Measurements from ENCODE around the gene ALDH3A1. TPM values are rescaled to one million over a fixed set of nuclear protein-coding genes. Genes with fewer than 3 reads are reported as not detected.

Gene ALDH3A1
- total RNA-seq, 1 experiment from 2014 or later = 0.35 TPM

- CTCF ChIA-PET = interaction anchor here (0.9 to 2.5 kb wide), 4 partner anchors 13 to 101 kb away, joined by 3 to 17 read pairs (median 4); partner anchors contain the start of gene ALDH3A2
- Mint-ChIP-seq H3K27me3 (ENCODE audit: low read depth) (peaks cover 13% of the 10 kb centered on the region; the same call in 1 of the 2 replicates), H3K9me3 (no peaks in the 10 kb centered on the region), H3K27ac (no peak overlapping the region), H3K4me1 (peaks cover 22% of the 10 kb centered on the region), H3K4me3 (no peak overlapping the region), H3K36me3 (no peaks in the 10 kb centered on the region)
- DNase-seq (ENCODE audit: low spot score) (no peak), ATAC-seq (no peak)
- POLR2A ChIA-PET = no interaction called here
- TF ChIP-seq FOXK1 (CRISPR knock-in tag; IDR thresholded peaks at IDR 0.05) (no peak), IRF2 (CRISPR knock-in tag; IDR thresholded peaks at IDR 0.05; ENCODE audit: borderline replicate concordance, low read depth) (no peak), HMGXB4 (CRISPR knock-in tag; IDR thresholded peaks at IDR 0.05) (no peak), SOX15 (CRISPR knock-in tag; IDR thresholded peaks at IDR 0.05) (no peak), GRHL2 (CRISPR knock-in tag; IDR thresholded peaks at IDR 0.05; ENCODE audit: insufficient replicate concordance, severe bottlenecking) (no peak), MYBL2 (CRISPR knock-in tag; IDR thresholded peaks at IDR 0.05) (no peak), ZNF138 (CRISPR knock-in tag; conservative IDR thresholded peaks at IDR 0.05) (no peak), CDX4 (CRISPR knock-in tag; IDR thresholded peaks at IDR 0.05; ENCODE audit: borderline replicate concordance) (no peak), FOXP1 (CRISPR knock-in tag; IDR thresholded peaks at IDR 0.05; ENCODE audit: borderline replicate concordance) (no peak), ZBTB43 (CRISPR knock-in tag; IDR thresholded peaks at IDR 0.05) (no peak), PREB (CRISPR knock-in tag; IDR thresholded peaks at IDR 0.05; ENCODE audit: borderline replicate concordance) (no peak), RELA (CRISPR knock-in tag; IDR thresholded peaks at IDR 0.05; ENCODE audit: borderline replicate concordance) (no peak)
- TF ChIP-seq, protein P1, sequence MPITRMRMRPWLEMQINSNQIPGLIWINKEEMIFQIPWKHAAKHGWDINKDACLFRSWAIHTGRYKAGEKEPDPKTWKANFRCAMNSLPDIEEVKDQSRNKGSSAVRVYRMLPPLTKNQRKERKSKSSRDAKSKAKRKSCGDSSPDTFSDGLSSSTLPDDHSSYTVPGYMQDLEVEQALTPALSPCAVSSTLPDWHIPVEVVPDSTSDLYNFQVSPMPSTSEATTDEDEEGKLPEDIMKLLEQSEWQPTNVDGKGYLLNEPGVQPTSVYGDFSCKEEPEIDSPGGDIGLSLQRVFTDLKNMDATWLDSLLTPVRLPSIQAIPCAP (CRISPR knock-in tag; IDR thresholded peaks at IDR 0.05) = no peak
- TF ChIP-seq, protein P2, sequence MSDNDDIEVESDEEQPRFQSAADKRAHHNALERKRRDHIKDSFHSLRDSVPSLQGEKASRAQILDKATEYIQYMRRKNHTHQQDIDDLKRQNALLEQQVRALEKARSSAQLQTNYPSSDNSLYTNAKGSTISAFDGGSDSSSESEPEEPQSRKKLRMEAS (CRISPR knock-in tag; IDR thresholded peaks at IDR 0.05) = no peak
- TF ChIP-seq, protein P3, sequence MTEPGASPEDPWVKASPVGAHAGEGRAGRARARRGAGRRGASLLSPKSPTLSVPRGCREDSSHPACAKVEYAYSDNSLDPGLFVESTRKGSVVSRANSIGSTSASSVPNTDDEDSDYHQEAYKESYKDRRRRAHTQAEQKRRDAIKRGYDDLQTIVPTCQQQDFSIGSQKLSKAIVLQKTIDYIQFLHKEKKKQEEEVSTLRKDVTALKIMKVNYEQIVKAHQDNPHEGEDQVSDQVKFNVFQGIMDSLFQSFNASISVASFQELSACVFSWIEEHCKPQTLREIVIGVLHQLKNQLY (CRISPR knock-in tag; IDR thresholded peaks at IDR 0.05) = no peak
- TF ChIP-seq, protein P4, sequence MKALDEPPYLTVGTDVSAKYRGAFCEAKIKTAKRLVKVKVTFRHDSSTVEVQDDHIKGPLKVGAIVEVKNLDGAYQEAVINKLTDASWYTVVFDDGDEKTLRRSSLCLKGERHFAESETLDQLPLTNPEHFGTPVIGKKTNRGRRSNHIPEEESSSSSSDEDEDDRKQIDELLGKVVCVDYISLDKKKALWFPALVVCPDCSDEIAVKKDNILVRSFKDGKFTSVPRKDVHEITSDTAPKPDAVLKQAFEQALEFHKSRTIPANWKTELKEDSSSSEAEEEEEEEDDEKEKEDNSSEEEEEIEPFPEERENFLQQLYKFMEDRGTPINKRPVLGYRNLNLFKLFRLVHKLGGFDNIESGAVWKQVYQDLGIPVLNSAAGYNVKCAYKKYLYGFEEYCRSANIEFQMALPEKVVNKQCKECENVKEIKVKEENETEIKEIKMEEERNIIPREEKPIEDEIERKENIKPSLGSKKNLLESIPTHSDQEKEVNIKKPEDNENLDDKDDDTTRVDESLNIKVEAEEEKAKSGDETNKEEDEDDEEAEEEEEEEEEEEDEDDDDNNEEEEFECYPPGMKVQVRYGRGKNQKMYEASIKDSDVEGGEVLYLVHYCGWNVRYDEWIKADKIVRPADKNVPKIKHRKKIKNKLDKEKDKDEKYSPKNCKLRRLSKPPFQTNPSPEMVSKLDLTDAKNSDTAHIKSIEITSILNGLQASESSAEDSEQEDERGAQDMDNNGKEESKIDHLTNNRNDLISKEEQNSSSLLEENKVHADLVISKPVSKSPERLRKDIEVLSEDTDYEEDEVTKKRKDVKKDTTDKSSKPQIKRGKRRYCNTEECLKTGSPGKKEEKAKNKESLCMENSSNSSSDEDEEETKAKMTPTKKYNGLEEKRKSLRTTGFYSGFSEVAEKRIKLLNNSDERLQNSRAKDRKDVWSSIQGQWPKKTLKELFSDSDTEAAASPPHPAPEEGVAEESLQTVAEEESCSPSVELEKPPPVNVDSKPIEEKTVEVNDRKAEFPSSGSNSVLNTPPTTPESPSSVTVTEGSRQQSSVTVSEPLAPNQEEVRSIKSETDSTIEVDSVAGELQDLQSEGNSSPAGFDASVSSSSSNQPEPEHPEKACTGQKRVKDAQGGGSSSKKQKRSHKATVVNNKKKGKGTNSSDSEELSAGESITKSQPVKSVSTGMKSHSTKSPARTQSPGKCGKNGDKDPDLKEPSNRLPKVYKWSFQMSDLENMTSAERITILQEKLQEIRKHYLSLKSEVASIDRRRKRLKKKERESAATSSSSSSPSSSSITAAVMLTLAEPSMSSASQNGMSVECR (CRISPR knock-in tag; IDR thresholded peaks at IDR 0.05; ENCODE audit: borderline replicate concordance) = no peak
These were observed 702 bp upstream of the ALDH3A1 start for GRCh38 chr17:19748807-19749193.
